Hepatocyte (in vitro differentiated cells): ENCODE results near the gene STRN. TPM values are rescaled to one million over a fixed set of nuclear protein-coding genes. Genes with fewer than 3 reads are reported as not detected.

ENCODE experiments used
- DNase-seq: peaks from one replicate; pipeline ENCODE4 v3.0.0-alpha.2; 2016; ENCODE audit warnings: low spot score
- H2AFZ ChIP-seq: fragments of 200-600 bp; sonication (generic); 2 replicates; pipeline ENCODE4 v1.6.0; 2016; ENCODE audit warnings: antibody characterized with exemption, mild to moderate bottlenecking
- H3K27ac ChIP-seq: fragments of 200-600 bp; sonication (generic); 2 replicates; pipeline ENCODE4 v1.5.1; 2016; ENCODE audit warnings: mild to moderate bottlenecking
- H3K27me3 ChIP-seq: fragments of 200-600 bp; sonication (generic); 2 replicates; pipeline ENCODE4 v1.6.1; 2016
- H3K36me3 ChIP-seq: fragments of 200-600 bp; sonication (generic); replicated peaks from 2 replicates; pipeline ENCODE4 v1.5.1; 2016; ENCODE audit warnings: low read depth; ENCODE audit not compliant: insufficient read depth
- H3K4me1 ChIP-seq: fragments of 200-600 bp; sonication (generic); 2 replicates; pipeline ENCODE4 v1.5.1; 2016; ENCODE audit warnings: mild to moderate bottlenecking, moderate library complexity; ENCODE audit not compliant: insufficient read depth
- H3K4me2 ChIP-seq: fragments of 200-600 bp; sonication (generic); 2 replicates; pipeline ENCODE4 v1.6.0; 2016
- H3K4me3 ChIP-seq: fragments of 200-600 bp; sonication (generic); 2 replicates; pipeline ENCODE4 v1.5.1; 2016; ENCODE audit warnings: mild to moderate bottlenecking
- H3K79me2 ChIP-seq: fragments of 200-600 bp; sonication (generic); 2 replicates; pipeline ENCODE4 v1.6.0; 2017; ENCODE audit warnings: mild to moderate bottlenecking
- H3K9me2 ChIP-seq: fragments of 200-600 bp; sonication (generic); replicated peaks from 2 replicates; pipeline ENCODE4 v1.6.0; 2017; ENCODE audit warnings: mild to moderate bottlenecking; ENCODE audit not compliant: insufficient read depth
- H3K9me3 ChIP-seq: fragments of 200-600 bp; sonication (generic); 2 replicates; pipeline ENCODE4 v1.5.1; 2016; ENCODE audit warnings: low read depth, mild to moderate bottlenecking
- H4K20me1 ChIP-seq: fragments of 200-600 bp; sonication (generic); 2 replicates; pipeline ENCODE4 v1.6.0; 2016; ENCODE audit warnings: mild to moderate bottlenecking; ENCODE audit not compliant: insufficient read depth, poor library complexity, severe bottlenecking
- EZH2 ChIP-seq: fragments of 200-600 bp; sonication (generic); IDR thresholded peaks from 2 replicates; pipeline ENCODE4 v1.6.1; 2016; ENCODE audit warnings: antibody characterized with exemption, mild to moderate bottlenecking, borderline replicate concordance
- EZH2phosphoT487 ChIP-seq: fragments of 200-600 bp; sonication (generic); IDR thresholded peaks from one replicate; pipeline ENCODE4 v1.6.1; 2018; ENCODE audit warnings: antibody characterized with exemption, mild to moderate bottlenecking, low read depth, moderate library complexity; ENCODE audit not compliant: unreplicated experiment, severe bottlenecking
- WGBS: methylation state at CpG from one replicate; pipeline ENCODE4 v1.1.6; 2016; ENCODE audit warnings: low lambda C conversion rate; ENCODE audit errors: missing lambda C conversion rate; 5-methylcytosine and 5-hydroxymethylcytosine counted together
- polyA plus RNA-seq: library from polyadenylated mRNA; unstranded; fragments of >200 nt; fragmentation: Nextera tagmentation; extraction: Ambion mirVana; gene quantifications from 2 replicates; pipeline ENCODE4 v1.2.1, GENCODE V29; 2016
- total RNA-seq: library from RNA; depleted of rRNA; stranded (reverse); fragments of >200 nt; gene quantifications from 2 replicates; pipeline ENCODE4 v1.2.3, GENCODE V29; 2014
- TF ChIP-seq, protein P1 (sequence below): fragments of 200-600 bp; sonication (generic); IDR thresholded peaks from 2 replicates; pipeline ENCODE4 v1.5.1; 2016; ENCODE audit warnings: antibody characterized with exemption, mild to moderate bottlenecking; ENCODE audit not compliant: poor library complexity

STRN gene
- total and polyA plus RNA-seq, 2 experiments from 2014 or later = 4.4 to 13.9 TPM

DNA sequence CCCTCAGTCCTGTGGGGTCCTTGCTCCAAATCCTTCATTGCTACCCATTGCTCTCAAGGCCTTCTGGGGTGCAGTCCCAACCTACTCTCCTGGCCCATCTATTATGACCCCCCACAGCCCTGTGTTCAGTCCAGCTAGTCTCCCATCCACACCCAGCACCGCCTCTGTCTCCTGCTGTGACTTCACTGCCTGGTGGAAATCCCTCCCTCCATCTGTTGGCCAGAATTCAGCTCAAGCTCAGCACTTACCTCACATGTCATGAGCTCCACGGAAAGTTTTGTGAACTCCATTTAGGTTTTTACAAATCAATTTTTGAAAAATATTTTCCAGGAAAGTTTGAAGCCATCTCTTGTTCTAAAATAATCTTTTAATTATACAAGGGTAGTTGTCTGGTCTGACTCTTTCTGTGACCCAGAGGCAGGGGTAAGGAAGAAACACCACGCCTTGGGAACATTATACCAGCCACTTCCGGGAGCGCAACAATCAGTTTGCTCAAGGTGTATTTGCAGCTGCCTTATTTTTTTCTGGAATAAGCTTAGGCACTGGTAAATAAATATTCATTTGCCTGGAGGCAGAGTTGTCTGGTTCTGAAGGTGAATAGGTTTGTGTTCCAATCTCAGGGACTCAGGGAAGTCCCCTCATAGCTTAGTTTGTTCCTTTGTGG is 159.0 kb downstream of the STRN start:
- Histone ChIP-seq H3K4me2 (no peak overlapping the region), H4K20me1 (no peaks in the 10 kb centered on the region), H2AFZ (no peak overlapping the region), H3K27me3 (no peaks in the 10 kb centered on the region), H3K27ac (no peak overlapping the region), H3K36me3 (no peaks in the 10 kb centered on the region), H3K9me3 (no peaks in the 10 kb centered on the region), H3K79me2 (no peaks in the 10 kb centered on the region), H3K9me2 (no peaks in the 10 kb centered on the region), H3K4me3 (no peak overlapping the region), H3K4me1 (no peaks in the 10 kb centered on the region)
- no peak for DNase-seq
- 89% methylated on average over 5 of the region's 5 CpGs for WGBS
- no peak for TF ChIP-seq EZH2phosphoT487
- TF ChIP-seq, protein P1, sequence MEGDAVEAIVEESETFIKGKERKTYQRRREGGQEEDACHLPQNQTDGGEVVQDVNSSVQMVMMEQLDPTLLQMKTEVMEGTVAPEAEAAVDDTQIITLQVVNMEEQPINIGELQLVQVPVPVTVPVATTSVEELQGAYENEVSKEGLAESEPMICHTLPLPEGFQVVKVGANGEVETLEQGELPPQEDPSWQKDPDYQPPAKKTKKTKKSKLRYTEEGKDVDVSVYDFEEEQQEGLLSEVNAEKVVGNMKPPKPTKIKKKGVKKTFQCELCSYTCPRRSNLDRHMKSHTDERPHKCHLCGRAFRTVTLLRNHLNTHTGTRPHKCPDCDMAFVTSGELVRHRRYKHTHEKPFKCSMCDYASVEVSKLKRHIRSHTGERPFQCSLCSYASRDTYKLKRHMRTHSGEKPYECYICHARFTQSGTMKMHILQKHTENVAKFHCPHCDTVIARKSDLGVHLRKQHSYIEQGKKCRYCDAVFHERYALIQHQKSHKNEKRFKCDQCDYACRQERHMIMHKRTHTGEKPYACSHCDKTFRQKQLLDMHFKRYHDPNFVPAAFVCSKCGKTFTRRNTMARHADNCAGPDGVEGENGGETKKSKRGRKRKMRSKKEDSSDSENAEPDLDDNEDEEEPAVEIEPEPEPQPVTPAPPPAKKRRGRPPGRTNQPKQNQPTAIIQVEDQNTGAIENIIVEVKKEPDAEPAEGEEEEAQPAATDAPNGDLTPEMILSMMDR = no peak
- TF ChIP-seq EZH2 = no peak

DNA sequence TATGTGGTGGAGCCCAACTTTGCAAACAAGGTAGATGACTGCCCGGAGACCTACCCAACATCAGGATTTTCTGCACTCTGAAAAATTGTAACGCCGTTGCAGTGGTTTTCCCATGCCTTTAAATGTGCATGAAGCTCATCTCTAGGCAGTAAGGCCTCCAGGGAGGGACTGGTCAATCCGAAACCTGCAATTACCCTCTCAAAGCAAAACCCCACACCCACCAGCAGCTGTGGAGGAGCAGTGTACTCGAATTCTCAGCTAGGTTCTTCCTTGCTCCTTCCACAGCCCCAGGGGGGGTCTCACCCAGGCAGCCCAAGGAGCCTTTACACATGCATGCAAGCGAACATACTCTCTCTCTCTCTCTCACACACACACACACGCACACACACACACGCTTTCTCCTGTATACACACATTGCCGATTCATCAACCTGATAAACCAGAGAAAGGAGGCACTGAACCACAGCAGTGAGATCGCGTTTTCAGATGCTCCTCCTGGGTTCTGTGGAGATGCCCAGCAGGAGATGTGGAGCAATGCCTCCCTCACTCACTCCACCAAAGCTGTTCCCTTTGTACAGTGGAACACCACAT is 160.6 kb downstream of the STRN start:
- no peaks in the 10 kb centered on the region for H3K4me1 ChIP-seq
- H3K27me3 ChIP-seq = no peaks in the 10 kb centered on the region
- H3K4me3 ChIP-seq = no peak overlapping the region
- H2AFZ ChIP-seq = no peak overlapping the region
- H3K9me2 ChIP-seq = no peaks in the 10 kb centered on the region
- H3K27ac ChIP-seq = no peak overlapping the region
- DNase-seq = no peak
- H3K79me2 ChIP-seq = no peaks in the 10 kb centered on the region
- WGBS = 86% methylated on average over 11 of the region's 11 CpGs
- no peaks in the 10 kb centered on the region for H3K36me3 ChIP-seq
- H4K20me1 ChIP-seq = no peaks in the 10 kb centered on the region
- no peaks in the 10 kb centered on the region for H3K9me3 ChIP-seq
- no peak overlapping the region for H3K4me2 ChIP-seq
- no peak for TF ChIP-seq EZH2phosphoT487
- TF ChIP-seq EZH2 = no peak

DNA sequence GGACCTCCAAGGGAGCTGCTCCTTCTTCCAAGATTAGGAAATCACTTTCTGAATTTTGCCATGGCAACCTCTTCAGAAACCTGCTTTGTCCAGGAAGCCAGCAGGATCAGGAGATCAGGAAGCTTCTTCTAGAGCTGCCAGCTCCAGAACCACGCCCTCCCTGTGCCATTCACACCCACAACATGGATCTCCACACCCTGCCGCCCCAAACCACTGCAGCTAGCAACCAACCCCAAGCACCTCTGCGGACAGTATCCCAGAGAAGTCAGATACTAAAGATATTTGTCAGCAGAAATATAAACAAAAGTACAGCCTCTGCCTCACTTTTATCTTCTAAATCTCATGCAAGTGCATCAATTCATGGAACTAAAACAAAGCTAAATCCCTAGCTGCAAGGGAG is 163.4 kb downstream of the STRN start:
- Histone ChIP-seq H3K9me2 (no peaks in the 10 kb centered on the region), H3K9me3 (no peaks in the 10 kb centered on the region), H3K4me2 (no peak overlapping the region), H3K79me2 (no peaks in the 10 kb centered on the region), H3K4me1 (no peaks in the 10 kb centered on the region), H3K27ac (no peak overlapping the region), H3K27me3 (no peaks in the 10 kb centered on the region), H4K20me1 (no peaks in the 10 kb centered on the region), H3K36me3 (no peaks in the 10 kb centered on the region), H2AFZ (no peak overlapping the region), H3K4me3 (no peak overlapping the region)
- TF ChIP-seq, protein P1 = no peak
- TF ChIP-seq EZH2 (no peak), EZH2phosphoT487 (no peak)
- DNase-seq = no peak
- WGBS = 93% methylated on average over 3 of the region's 3 CpGs

DNA sequence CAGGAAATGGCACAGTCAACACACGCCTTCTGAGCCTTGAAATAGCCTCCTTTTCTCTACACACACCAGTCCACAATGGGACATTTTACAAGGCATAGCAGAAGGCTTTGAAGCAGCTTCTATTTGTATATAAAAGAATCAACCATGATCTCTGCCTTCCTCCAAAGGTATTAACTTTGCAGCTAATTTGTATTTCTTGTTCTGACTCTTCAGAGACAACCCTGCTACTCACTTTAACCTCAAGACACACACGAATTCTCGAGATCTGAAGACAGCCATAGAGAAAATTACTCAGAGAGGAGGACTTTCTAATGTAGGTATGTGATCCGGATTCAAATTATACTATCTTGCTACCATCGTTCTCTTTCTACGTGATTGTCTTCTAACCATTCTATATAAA is 165.2 kb downstream of the STRN start:
- H4K20me1 ChIP-seq = no peaks in the 10 kb centered on the region
- H3K4me1 ChIP-seq = no peaks in the 10 kb centered on the region

More for the DNA sequence above, 165.2 kb downstream of the STRN start:
- Histone ChIP-seq H3K79me2 (no peaks in the 10 kb centered on the region), H3K4me2 (no peak overlapping the region), H3K27me3 (no peaks in the 10 kb centered on the region), H3K9me3 (no peaks in the 10 kb centered on the region), H3K9me2 (no peaks in the 10 kb centered on the region), H3K4me3 (no peak overlapping the region), H3K36me3 (no peaks in the 10 kb centered on the region), H3K27ac (no peak overlapping the region), H2AFZ (no peak overlapping the region)
- no peak for TF ChIP-seq EZH2
- TF ChIP-seq, protein P1 = no peak
- no peak for DNase-seq
- WGBS = 92% methylated on average over 6 of the region's 6 CpGs
